ENCODE results near the gene TEN1.

GRCh38 chr17:75932852-75933251, 46.2 kb upstream of the TEN1 start:
- no peak for TF ChIP-seq CEBPB (IDR thresholded peaks at IDR 0.05; ENCODE audit: low read depth, low read length)
- TF ChIP-seq CTCF (conservative IDR thresholded peaks at IDR 0.05; ENCODE audit: low read depth, low read length): no peak
- no peak for TF ChIP-seq RCOR1 (IDR thresholded peaks at IDR 0.05; ENCODE audit: insufficient replicate concordance, low read length)
- no peak for TF ChIP-seq MAFK (IDR thresholded peaks at IDR 0.05; ENCODE audit: low read depth, low read length)
- TF ChIP-seq POLR2A (IDR thresholded peaks at IDR 0.05; ENCODE audit: low read depth, low read length): no peak
- no peak for TF ChIP-seq MXI1 (IDR thresholded peaks at IDR 0.05; ENCODE audit: borderline replicate concordance, low read depth, low read length)
- no peak for TF ChIP-seq SMC3 (IDR thresholded peaks at IDR 0.05; ENCODE audit: low read depth, low read length)
- TF ChIP-seq, protein P1, sequence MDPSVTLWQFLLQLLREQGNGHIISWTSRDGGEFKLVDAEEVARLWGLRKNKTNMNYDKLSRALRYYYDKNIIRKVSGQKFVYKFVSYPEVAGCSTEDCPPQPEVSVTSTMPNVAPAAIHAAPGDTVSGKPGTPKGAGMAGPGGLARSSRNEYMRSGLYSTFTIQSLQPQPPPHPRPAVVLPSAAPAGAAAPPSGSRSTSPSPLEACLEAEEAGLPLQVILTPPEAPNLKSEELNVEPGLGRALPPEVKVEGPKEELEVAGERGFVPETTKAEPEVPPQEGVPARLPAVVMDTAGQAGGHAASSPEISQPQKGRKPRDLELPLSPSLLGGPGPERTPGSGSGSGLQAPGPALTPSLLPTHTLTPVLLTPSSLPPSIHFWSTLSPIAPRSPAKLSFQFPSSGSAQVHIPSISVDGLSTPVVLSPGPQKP (IDR thresholded peaks at IDR 0.05; ENCODE audit: borderline replicate concordance, low read depth, low read length): no peak
- TF ChIP-seq USF2 (IDR thresholded peaks at IDR 0.05; ENCODE audit: low read depth, low read length): no peak
- TF ChIP-seq RFX5 (IDR thresholded peaks at IDR 0.05; ENCODE audit: low read depth, low read length): no peak
- TF ChIP-seq FOS (IDR thresholded peaks at IDR 0.05; ENCODE audit: low read depth, low read length): no peak
